SK-N-SH (cell line): Measurements from ENCODE around the gene TTLL12.

Experiments
- CHD2 ChIP-seq: fragments of 150-350 bp; IDR thresholded peaks from 2 replicates; pipeline ENCODE4 v1.6.1; 2018; ENCODE audit warnings: low read length; ENCODE audit not compliant: partially characterized antibody
- CTCF ChIP-seq: fragments of 200-600 bp; sonication (generic); IDR thresholded peaks from 2 replicates; pipeline ENCODE4 v1.6.1; 2017; ENCODE audit warnings: antibody characterized with exemption, mild to moderate bottlenecking, moderate library complexity
- EP300 ChIP-seq, 2 experiments: IDR thresholded peaks; 2 replicates each; pipeline versions ENCODE4 v1.4.0 to v1.6.1; 2012; ENCODE audit warnings: borderline replicate concordance in 1 of 2, low read depth in 1 of 2, low read length in 1 of 2
- FOXM1 ChIP-seq: IDR thresholded peaks from 2 replicates; pipeline ENCODE4 v1.4.0; 2012; ENCODE audit warnings: low read depth, mild to moderate bottlenecking
- MAX ChIP-seq: IDR thresholded peaks from 2 replicates; pipeline ENCODE4 v1.4.0; 2012; ENCODE audit warnings: low read depth
- POLR2AphosphoS5 ChIP-seq: IDR thresholded peaks from 2 replicates; pipeline ENCODE4 v1.6.1; 2012; ENCODE audit warnings: low read depth, low read length

- TF ChIP-seq EP300 (IDR thresholded peaks at IDR 0.05; ENCODE audit: borderline replicate concordance in 1 of 2, low read depth in 1 of 2, low read length in 1 of 2) (no peak), CHD2 (no peak), MAX (no peak), CTCF (no peak), POLR2AphosphoS5 (no peak), FOXM1 (no peak)
Observed at GRCh38 chr22:43182726-43183125, 4.2 kb downstream of the TTLL12 start.
